K562 (cell line): ENCODE measurements around the gene TNFRSF11A. TPM values are rescaled to one million over a fixed set of nuclear protein-coding genes. Genes with fewer than 3 reads are reported as not detected.

Source experiments
- ATAC-seq: fragments of 200-7000 bp; cut with Tn5 transposase; 3 replicates; pipeline ENCODE4 v1.9.1; 2020; ENCODE audit warnings: moderate library complexity
- BruUV-seq: library from RNA; stranded (reverse); fragments of 400-500 nt; replicated peaks from 2 replicates; lab custom pipeline; 2021; lab: Mats Ljungman, UMichigan
- CTCF ChIA-PET: fragments of 300-600 bp; formaldehyde crosslinking; extraction: SDS; loops from one replicate; lab custom pipeline; 2021; ENCODE audit warnings: low intra/inter-chr PET ratio; lab: Yijun Ruan, JAX
- POLR2A ChIA-PET: fragments of 300-600, 350-650 bp; sonication (Branson Sonifier 250); formaldehyde crosslinking; extraction: SDS; loops from one replicate; lab custom pipeline; 2021; ENCODE audit warnings: antibody characterized with exemption, inconsistent platforms; lab: Yijun Ruan, JAX
- DNase-seq, 4 experiments: peaks; one replicate each; pipeline versions ENCODE4 v3.0.0 to v3.0.0-alpha.2; 2011 to 2018; ENCODE audit warnings: low spot score in 3 of 4, mixed read lengths in 3 of 4; ENCODE audit errors: extremely low read depth in 1 of 4
- FAIRE-seq: peaks from 2 replicates; lab custom pipeline; 2011; peaks lifted over from hg19 to GRCh38; lab: Jason Lieb, UNC
- H2AFZ ChIP-seq: 2 replicates; pipeline ENCODE4 v1.6.0; 2011; ENCODE audit warnings: low read depth, low read length, control low read depth, inconsistent platforms
- H3K27ac ChIP-seq: fragments of 200-600 bp; 3 replicates; pipeline ENCODE4 v1.8.0; 2011; ENCODE audit warnings: low read depth, mild to moderate bottlenecking, control low read depth, inconsistent platforms, low read length, moderate library complexity, mixed read lengths; ENCODE audit errors: extremely low read depth
- H3K27me3 ChIP-seq, 2 experiments: fragments of 300-600 bp in 1 of 2; 2 replicates in 1 of 2; 3 replicates in 1 of 2; pipeline versions ENCODE4 v1.6.0 to v1.8.0; 2011; ENCODE audit warnings: inconsistent platforms in 2 of 2, low read length in 2 of 2, mild to moderate bottlenecking in 1 of 2, mixed read lengths in 1 of 2, moderate library complexity in 1 of 2; ENCODE audit not compliant: control insufficient read depth in 2 of 2, insufficient read depth in 2 of 2
- H3K36me3 ChIP-seq: fragments of 300-600 bp; 3 replicates; pipeline ENCODE4 v1.8.0; 2011; ENCODE audit warnings: mild to moderate bottlenecking, low read length, inconsistent platforms; ENCODE audit not compliant: control insufficient read depth, insufficient read depth
- H3K4me1 ChIP-seq, 2 experiments: fragments of 200-600 bp in 1 of 2; replicated peaks in 1 of 2; 2 replicates in 1 of 2; 3 replicates in 1 of 2; pipeline versions ENCODE4 v1.5.1 to v1.8.0; 2011; ENCODE audit warnings: inconsistent platforms in 2 of 2, low read length in 2 of 2, mild to moderate bottlenecking in 1 of 2, mixed read lengths in 1 of 2, moderate library complexity in 1 of 2; ENCODE audit not compliant: control insufficient read depth in 2 of 2, insufficient read depth in 2 of 2
- H3K4me2 ChIP-seq: 2 replicates; pipeline ENCODE4 v1.6.1; 2011; ENCODE audit warnings: low read length, control low read depth, inconsistent platforms, mixed read lengths; ENCODE audit not compliant: insufficient read depth
- H3K4me3 ChIP-seq: fragments of 200-600 bp; sonication (generic), shearing (Covaris generic); 2 replicates; pipeline ENCODE4 v1.5.1; 2016; ENCODE audit warnings: control low read depth, inconsistent platforms
- H3K79me2 ChIP-seq: fragments of 200-600 bp; 3 replicates; pipeline ENCODE4 v1.8.0; 2011; ENCODE audit warnings: low read length, inconsistent platforms; ENCODE audit not compliant: control insufficient read depth, insufficient read depth
- H3K9ac ChIP-seq, 2 experiments: 2 replicates each; pipeline versions ENCODE4 v1.6.0 to v1.6.1; 2011; ENCODE audit warnings: low read depth in 2 of 2, low read length in 2 of 2, control low read depth in 1 of 2, inconsistent platforms in 1 of 2, mild to moderate bottlenecking in 1 of 2, mixed read lengths in 1 of 2; ENCODE audit not compliant: insufficient read depth in 1 of 2
- H3K9me1 ChIP-seq: one replicate; pipeline ENCODE4 v1.6.0; 2011; ENCODE audit warnings: inconsistent platforms, mild to moderate bottlenecking, low read length, moderate library complexity; ENCODE audit not compliant: control insufficient read depth, insufficient read depth
- H3K9me3 ChIP-seq: replicated peaks from 2 replicates; pipeline ENCODE4 v1.5.1; 2011; ENCODE audit warnings: low read depth, low read length, inconsistent platforms; ENCODE audit not compliant: control insufficient read depth, insufficient read depth
- H4K20me1 ChIP-seq: replicated peaks from 2 replicates; pipeline ENCODE4 v1.6.1; 2011; ENCODE audit warnings: low read length, inconsistent platforms, mixed read lengths; ENCODE audit not compliant: control insufficient read depth, insufficient read depth
- BCOR ChIP-seq: fragments of 450-650 bp; IDR thresholded peaks from 2 replicates; pipeline ENCODE4 v1.6.1; 2016
- BRCA1 ChIP-seq, 2 experiments: fragments of 450-650 bp in 1 of 2; sonication (generic) in 1 of 2; formaldehyde crosslinking in 1 of 2; IDR thresholded peaks; 2 replicates each; pipeline versions ENCODE4 v1.5.0 to v1.6.1; 2017 to 2020; ENCODE audit warnings: mild to moderate bottlenecking in 1 of 2, missing genetic modification reagents in 1 of 2
- DMBX1 ChIP-seq: fragments of 250-450 bp; sonication (Bioruptor Pico); IDR thresholded peaks from 2 replicates; pipeline ENCODE4 v1.8.0; 2022; ENCODE audit warnings: inconsistent platforms, mild to moderate bottlenecking, moderate library complexity, borderline replicate concordance
- EP300 ChIP-seq: IDR thresholded peaks from 2 replicates; pipeline ENCODE4 v1.6.1; 2012; ENCODE audit warnings: low read length, improper control_type of control experiment
- KLF16 ChIP-seq: IDR thresholded peaks from 2 replicates; pipeline ENCODE4 v1.6.1; 2016; ENCODE audit warnings: antibody characterized with exemption
- NFXL1 ChIP-seq: fragments of 450-650 bp; formaldehyde crosslinking; IDR thresholded peaks from 2 replicates; pipeline ENCODE4 v1.4.0; 2021; ENCODE audit warnings: mild to moderate bottlenecking
- RBM39 ChIP-seq: fragments of 200-400 bp; formaldehyde crosslinking; optimal IDR thresholded peaks from 2 replicates; pipeline ENCODE3; 2018; ENCODE audit warnings: low read depth, low read length
- STAT6 ChIP-seq: sonication (generic); formaldehyde crosslinking; IDR thresholded peaks from 2 replicates; pipeline ENCODE4 v1.8.1; 2023; ENCODE audit warnings: mild to moderate bottlenecking, missing genetic modification reagents
- ZC3H4 ChIP-seq: sonication (generic); formaldehyde crosslinking; IDR thresholded peaks from 2 replicates; pipeline ENCODE4 v1.9.0; 2021; ENCODE audit warnings: missing genetic modification reagents, borderline replicate concordance
- ZNF644 ChIP-seq: fragments of 200-800 bp; sonication (Bioruptor generic); IDR thresholded peaks from 2 replicates; pipeline ENCODE4 v1.6.1; 2016; ENCODE audit warnings: low read depth, missing genetic modification characterization, missing compliant biosample characterization
- WGBS: fragments of 100-300 bp; shearing (Covaris generic); methylation state at CpG from one replicate; pipeline ENCODE4 v1.1.6; 2016; ENCODE audit warnings: low coverage, mixed read lengths; ENCODE audit not compliant: insufficient coverage; ENCODE audit errors: missing lambda C conversion rate; 5-methylcytosine and 5-hydroxymethylcytosine counted together
- in situ Hi-C: fragments of 300-500 bp; cut with MboI; formaldehyde crosslinking; loops from 4 replicates; pipeline ENCODE4 v1.15.0; 2018; ENCODE audit warnings: inconsistent platforms, mixed read lengths
- intact Hi-C: fragments of 100-400 bp; cut with micrococcal nuclease; formaldehyde crosslinking; loops from 2 replicates; pipeline ENCODE4 v1.14.2; 2022
- polyA plus RNA-seq, 8 experiments: library from polyadenylated mRNA; depleted of rRNA in 4 of 8; stranded (reverse) in 5 of 8; unstranded in 3 of 8; fragments of >200 nt; fragmentation: Nextera tagmentation in 2 of 8; fragmentation: Illumina TruSeq in 1 of 8; extraction: Ambion mirVana in 2 of 8; extraction: Trizol in 1 of 8; gene quantifications; 2 replicates each; pipeline versions ENCODE4 v1.2.1 to v1.2.3, GENCODE V29; 2011 to 2014; ENCODE audit warnings: inconsistent platforms in 1 of 8, missing spikeins in 1 of 8
- total RNA-seq, 7 experiments: library from RNA; depleted of rRNA in 6 of 7; stranded (reverse); fragments of >200 nt in 6 of 7; fragmentation: Illumina TruSeq in 2 of 7; extraction: Trizol in 2 of 7; gene quantifications; 2 replicates each; pipeline versions ENCODE4 v1.2.1 to v1.2.3, GENCODE V29; 2011 to 2021; ENCODE audit warnings: low replicate concordance in 1 of 7
- TF ChIP-seq, protein P1 (sequence below): fragments of 250-450 bp; sonication (Bioruptor Pico); IDR thresholded peaks from 2 replicates; pipeline ENCODE4 v1.8.0; 2022; ENCODE audit warnings: inconsistent platforms
- TF ChIP-seq, protein P2 (sequence below): fragments of 200-800 bp; sonication (Bioruptor generic); IDR thresholded peaks from 2 replicates; pipeline ENCODE4 v1.6.1; 2016; ENCODE audit warnings: missing genetic modification characterization, missing compliant biosample characterization

TNFRSF11A gene
- total and polyA plus RNA-seq, 9 of the 15 experiments (the other 6 are each of a cell fraction or from before 2014, with no cell fraction given), result 0.03 to 0.06 (median 0.04) TPM; not detected in 6

DNA sequence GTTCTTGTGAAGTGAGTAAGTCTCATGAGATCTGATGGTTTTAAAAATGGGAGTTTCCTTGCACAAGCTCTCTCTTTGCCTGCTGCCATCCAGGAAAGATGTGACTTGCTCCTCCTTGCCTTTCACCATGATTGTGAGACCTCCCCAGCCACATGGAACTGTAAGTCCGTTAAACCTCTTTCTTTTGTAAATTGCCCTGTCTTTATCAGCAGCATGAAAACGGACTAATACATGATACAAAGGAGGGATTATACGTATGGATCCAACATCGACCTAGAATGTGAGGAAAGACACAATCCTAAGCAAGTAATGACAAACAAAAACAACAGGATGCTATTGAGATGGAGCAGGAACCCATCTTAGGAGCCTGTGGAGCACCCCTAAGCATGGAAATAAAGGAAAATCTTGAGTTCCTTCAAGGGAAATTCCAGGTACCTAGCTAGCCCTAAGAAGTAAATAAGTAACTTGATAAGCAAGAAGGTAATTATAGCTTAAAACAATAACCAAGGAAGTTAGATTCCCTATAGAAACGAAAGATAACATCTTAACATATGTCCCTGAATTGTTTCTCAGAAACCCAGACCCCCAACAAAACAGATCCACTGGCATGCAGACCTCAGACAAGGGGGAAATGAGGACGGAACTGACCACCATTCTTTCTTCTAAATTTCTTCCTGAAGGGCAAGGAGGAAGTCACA is 1.5 kb upstream of the TNFRSF11A start:
- CTCF ChIA-PET, result no interaction called here
- Histone ChIP-seq H3K27me3 (peaks cover 17% of the 10 kb centered on the region in 2 experiments), H3K9me1 (no peaks in the 10 kb centered on the region), H3K9ac (no peak overlapping the region), H3K4me3 (no peak overlapping the region), H3K36me3 (no peaks in the 10 kb centered on the region), H2AFZ (no peak overlapping the region), H3K27ac (no peak overlapping the region), H3K4me1 (peaks cover 4 to 20% of the 10 kb centered on the region in 2 experiments; a peak in 3 of 5 replicates), H3K9me3 (no peaks in the 10 kb centered on the region), H3K4me2 (no peak overlapping the region), H4K20me1 (no peaks in the 10 kb centered on the region), H3K79me2 (no peaks in the 10 kb centered on the region)
- in situ Hi-C loops, result no loop called here
- DNase-seq (no peak), FAIRE-seq (no peak), ATAC-seq (no peak)
- BruUV-seq, result no TSS peak
- POLR2A ChIA-PET, result no interaction called here
- 5% methylated on average over 5 of the region's 6 CpGs for WGBS
- intact Hi-C loops, result loop anchor here (1.0 to 10.0 kb wide), 2 partner anchors 139 to 261 kb away; partner anchors contain the start of genes PIGN and RELCH
- TF ChIP-seq BRCA1 (IDR thresholded peaks at IDR 0.05) (no peak), BRCA1 (CRISPR knock-in tag; IDR thresholded peaks at IDR 0.05) (no peak), STAT6 (no peak), ZNF644 (tag) (no peak), ZC3H4 (CRISPR knock-in tag) (no peak), BCOR (no peak), EP300 (no peak), RBM39 (no peak), DMBX1 (CRISPR knock-in tag) (no peak), KLF16 (no peak), NFXL1 (CRISPR knock-in tag) (no peak)
- TF ChIP-seq, protein P1, sequence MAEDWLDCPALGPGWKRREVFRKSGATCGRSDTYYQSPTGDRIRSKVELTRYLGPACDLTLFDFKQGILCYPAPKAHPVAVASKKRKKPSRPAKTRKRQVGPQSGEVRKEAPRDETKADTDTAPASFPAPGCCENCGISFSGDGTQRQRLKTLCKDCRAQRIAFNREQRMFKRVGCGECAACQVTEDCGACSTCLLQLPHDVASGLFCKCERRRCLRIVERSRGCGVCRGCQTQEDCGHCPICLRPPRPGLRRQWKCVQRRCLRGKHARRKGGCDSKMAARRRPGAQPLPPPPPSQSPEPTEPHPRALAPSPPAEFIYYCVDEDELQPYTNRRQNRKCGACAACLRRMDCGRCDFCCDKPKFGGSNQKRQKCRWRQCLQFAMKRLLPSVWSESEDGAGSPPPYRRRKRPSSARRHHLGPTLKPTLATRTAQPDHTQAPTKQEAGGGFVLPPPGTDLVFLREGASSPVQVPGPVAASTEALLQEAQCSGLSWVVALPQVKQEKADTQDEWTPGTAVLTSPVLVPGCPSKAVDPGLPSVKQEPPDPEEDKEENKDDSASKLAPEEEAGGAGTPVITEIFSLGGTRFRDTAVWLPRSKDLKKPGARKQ (CRISPR knock-in tag), result no peak
- TF ChIP-seq, protein P2, sequence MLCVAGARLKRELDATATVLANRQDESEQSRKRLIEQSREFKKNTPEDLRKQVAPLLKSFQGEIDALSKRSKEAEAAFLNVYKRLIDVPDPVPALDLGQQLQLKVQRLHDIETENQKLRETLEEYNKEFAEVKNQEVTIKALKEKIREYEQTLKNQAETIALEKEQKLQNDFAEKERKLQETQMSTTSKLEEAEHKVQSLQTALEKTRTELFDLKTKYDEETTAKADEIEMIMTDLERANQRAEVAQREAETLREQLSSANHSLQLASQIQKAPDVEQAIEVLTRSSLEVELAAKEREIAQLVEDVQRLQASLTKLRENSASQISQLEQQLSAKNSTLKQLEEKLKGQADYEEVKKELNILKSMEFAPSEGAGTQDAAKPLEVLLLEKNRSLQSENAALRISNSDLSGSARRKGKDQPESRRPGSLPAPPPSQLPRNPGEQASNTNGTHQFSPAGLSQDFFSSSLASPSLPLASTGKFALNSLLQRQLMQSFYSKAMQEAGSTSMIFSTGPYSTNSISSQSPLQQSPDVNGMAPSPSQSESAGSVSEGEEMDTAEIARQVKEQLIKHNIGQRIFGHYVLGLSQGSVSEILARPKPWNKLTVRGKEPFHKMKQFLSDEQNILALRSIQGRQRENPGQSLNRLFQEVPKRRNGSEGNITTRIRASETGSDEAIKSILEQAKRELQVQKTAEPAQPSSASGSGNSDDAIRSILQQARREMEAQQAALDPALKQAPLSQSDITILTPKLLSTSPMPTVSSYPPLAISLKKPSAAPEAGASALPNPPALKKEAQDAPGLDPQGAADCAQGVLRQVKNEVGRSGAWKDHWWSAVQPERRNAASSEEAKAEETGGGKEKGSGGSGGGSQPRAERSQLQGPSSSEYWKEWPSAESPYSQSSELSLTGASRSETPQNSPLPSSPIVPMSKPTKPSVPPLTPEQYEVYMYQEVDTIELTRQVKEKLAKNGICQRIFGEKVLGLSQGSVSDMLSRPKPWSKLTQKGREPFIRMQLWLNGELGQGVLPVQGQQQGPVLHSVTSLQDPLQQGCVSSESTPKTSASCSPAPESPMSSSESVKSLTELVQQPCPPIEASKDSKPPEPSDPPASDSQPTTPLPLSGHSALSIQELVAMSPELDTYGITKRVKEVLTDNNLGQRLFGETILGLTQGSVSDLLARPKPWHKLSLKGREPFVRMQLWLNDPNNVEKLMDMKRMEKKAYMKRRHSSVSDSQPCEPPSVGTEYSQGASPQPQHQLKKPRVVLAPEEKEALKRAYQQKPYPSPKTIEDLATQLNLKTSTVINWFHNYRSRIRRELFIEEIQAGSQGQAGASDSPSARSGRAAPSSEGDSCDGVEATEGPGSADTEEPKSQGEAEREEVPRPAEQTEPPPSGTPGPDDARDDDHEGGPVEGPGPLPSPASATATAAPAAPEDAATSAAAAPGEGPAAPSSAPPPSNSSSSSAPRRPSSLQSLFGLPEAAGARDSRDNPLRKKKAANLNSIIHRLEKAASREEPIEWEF, result no peak
